ENCODE data around the gene MRPL20. TPM values are rescaled to one million over a fixed set of nuclear protein-coding genes. Genes with fewer than 3 reads are reported as not detected.

The MRPL20 gene
- total RNA-seq, 4 donors from 2014 or later = 34.3 to 114 (median 65.1) TPM

- H3K27me3 ChIP-seq = no peaks in the 10 kb centered on the region
- H3K27ac ChIP-seq = no peak overlapping the region
- intact Hi-C loops (cut with DNase I; ENCODE audit: low total_unique reads) = no loop called here
- H3K4me1 ChIP-seq = peaks cover 4 to 33% of the 10 kb centered on the region in 2 donors
- H3K9me3 ChIP-seq = no peaks in the 10 kb centered on the region
- TF ChIP-seq CTCF (IDR thresholded peaks at IDR 0.05) (no peak), POLR2A (IDR thresholded peaks at IDR 0.05) (no peak)
- H3K4me3 ChIP-seq = no peak overlapping the region
- no peak for DNase-seq
- H3K36me3 ChIP-seq = no peaks in the 10 kb centered on the region
Observed at GRCh38 chr1:1437904-1438376, 30.8 kb upstream of the MRPL20 start.

- Histone ChIP-seq H3K27ac (no peak overlapping the region), H3K4me3 (no peak overlapping the region), H3K27me3 (no peaks in the 10 kb centered on the region), H3K9me3 (no peaks in the 10 kb centered on the region), H3K36me3 (no peaks in the 10 kb centered on the region), H3K4me1 (peaks cover 4 to 40% of the 10 kb centered on the region in 2 donors)
- intact Hi-C loops (cut with DNase I; ENCODE audit: low total_unique reads) = no loop called here
- TF ChIP-seq CTCF (IDR thresholded peaks at IDR 0.05) = no peak
- no peak for TF ChIP-seq POLR2A (IDR thresholded peaks at IDR 0.05)
- peak in 1 of 2 donors; percentile 15 for DNase-seq
Observed at GRCh38 chr1:1437033-1437903, 30.2 kb upstream of the MRPL20 start.

- Histone ChIP-seq H3K9me3 (no peaks in the 10 kb centered on the region), H3K27ac (no peak overlapping the region), H3K4me3 (peak overlapping the region in 1 of 2 donors; percentile 34), H3K4me1 (peaks cover 4 to 46% of the 10 kb centered on the region in 2 donors), H3K27me3 (no peaks in the 10 kb centered on the region), H3K36me3 (no peaks in the 10 kb centered on the region)
- TF ChIP-seq CTCF (IDR thresholded peaks at IDR 0.05) (no peak), POLR2A (IDR thresholded peaks at IDR 0.05) (no peak)
- DNase-seq = no peak
- intact Hi-C loops (cut with DNase I; ENCODE audit: low total_unique reads) = no loop called here
Observed at GRCh38 chr1:1436630-1437032, 29.5 kb upstream of the MRPL20 start.

- Histone ChIP-seq H3K27ac (peak overlapping the region; percentile 22 to 95), H3K4me1 (peaks cover 1 to 52% of the 10 kb centered on the region in 2 donors), H3K36me3 (no peaks in the 10 kb centered on the region), H3K27me3 (no peaks in the 10 kb centered on the region), H3K9me3 (no peaks in the 10 kb centered on the region), H3K4me3 (peak overlapping the region; percentile 34 to 44)
- intact Hi-C loops (cut with DNase I; ENCODE audit: low total_unique reads) = no loop called here
- no peak for TF ChIP-seq CTCF (IDR thresholded peaks at IDR 0.05)
- no peak for TF ChIP-seq POLR2A (IDR thresholded peaks at IDR 0.05)
- DNase-seq = peak in 1 of 2 donors; percentile 22
Observed at GRCh38 chr1:1435911-1436629, 29.0 kb upstream of the MRPL20 start.
